GM18519 (cell line): ENCODE results near the gene CD6.
"Not testable (repeated sequence)": the region's sequence is repeated elsewhere in the genome, so short reads cannot be mapped to it uniquely, and the experiment has no call there.

Source experiments
- ATAC-seq: cut with Tn5 transposase; IDR thresholded peaks from one replicate; pipeline ENCODE4 v1.9.1; 2021; ENCODE audit warnings: mild to moderate bottlenecking, moderate library complexity; ENCODE audit not compliant: unreplicated experiment, low FRiP score

The CD6 gene

GRCh38 chr11:60951904-60952741, 19.4 kb upstream of the CD6 start, which contains the start of gene SLC15A3:
SLC15A3 (minus strand) TSS chr11:60952176; CDS start chr11:60951551, 625 bp downstream.
- ATAC-seq: no peak

GRCh38 chr11:60952742-60953170, 18.7 kb upstream of the CD6 start:
- ATAC-seq: no peak

GRCh38 chr11:60953781-60954180, 17.7 kb upstream of the CD6 start:
- ATAC-seq: no peak

GRCh38 chr11:60954421-60954820, 17.1 kb upstream of the CD6 start:
- ATAC-seq: no peak

GRCh38 chr11:60955571-60955970, 15.9 kb upstream of the CD6 start:
- ATAC-seq: no peak

GRCh38 chr11:60957188-60957587, 14.3 kb upstream of the CD6 start:
- no peak for ATAC-seq

GRCh38 chr11:60959431-60959830, 12.0 kb upstream of the CD6 start:
- no peak for ATAC-seq

GRCh38 chr11:60960405-60960804, 11.1 kb upstream of the CD6 start:
- no peak for ATAC-seq

- no peak for ATAC-seq
These were observed 6.7 kb upstream of the CD6 start for GRCh38 chr11:60964801-60965200.

GRCh38 chr11:60966890-60967289, 4.6 kb upstream of the CD6 start:
- no peak for ATAC-seq

- no peak for ATAC-seq
These were observed 3.3 kb upstream of the CD6 start for GRCh38 chr11:60968223-60968622.

- ATAC-seq: peak; percentile 59
These were observed 1.1 kb upstream of the CD6 start for GRCh38 chr11:60970369-60970774.

GRCh38 chr11:60970890-60971289, 590 bp upstream of the CD6 start:
- no peak for ATAC-seq

- no peak for ATAC-seq
These were observed 926 bp downstream of the CD6 start for GRCh38 chr11:60972182-60973030.

- no peak for ATAC-seq
These were observed 2.2 kb downstream of the CD6 start for GRCh38 chr11:60973699-60974098.

GRCh38 chr11:60974316-60974715, 2.8 kb downstream of the CD6 start:
- not testable (repeated sequence) for ATAC-seq

- ATAC-seq: no peak
These were observed 3.2 kb downstream of the CD6 start for GRCh38 chr11:60974726-60975125.

GRCh38 chr11:60977224-60977623, 5.7 kb downstream of the CD6 start:
- no peak for ATAC-seq

GRCh38 chr11:60977836-60978235, 6.4 kb downstream of the CD6 start:
- ATAC-seq: no peak

- no peak for ATAC-seq
These were observed 7.3 kb downstream of the CD6 start for GRCh38 chr11:60978546-60979380.

- ATAC-seq: no peak
These were observed 10.0 kb downstream of the CD6 start for GRCh38 chr11:60981515-60981914.
